Measurements from ENCODE around the gene SHQ1. TPM values are rescaled to one million over a fixed set of nuclear protein-coding genes. Genes with fewer than 3 reads are reported as not detected.

Gene SHQ1
- total and polyA plus RNA-seq, 2 donors (not counting 3 experiments of a cell fraction or from before 2014, with no cell fraction given): 7.3 to 20.6 TPM

DNA sequence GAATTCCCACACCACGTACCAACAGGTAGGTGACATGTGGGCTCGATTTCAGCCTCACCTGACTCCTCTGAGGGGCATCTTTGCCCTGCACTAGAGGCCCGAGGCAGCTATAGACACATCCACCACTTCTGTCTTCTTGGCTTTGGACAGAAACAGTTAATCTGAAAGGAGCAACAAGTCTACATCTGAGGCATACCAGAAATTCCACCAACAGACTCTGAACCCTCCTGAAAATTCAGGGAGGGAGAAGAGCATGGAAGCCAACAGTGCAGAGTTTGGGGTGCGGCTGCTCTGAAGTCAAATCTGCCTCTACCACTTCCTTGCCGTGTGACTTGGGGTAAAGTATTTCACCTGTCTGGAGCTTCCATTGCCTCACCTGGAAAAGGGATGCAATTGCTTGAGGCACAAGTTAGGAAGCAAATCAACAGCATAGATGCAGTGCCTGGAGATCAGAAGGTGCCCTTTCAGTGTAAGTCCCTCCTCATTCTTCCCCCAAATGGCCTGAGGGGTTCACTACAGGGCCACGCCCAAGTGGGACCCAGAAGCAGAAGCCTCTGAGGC is 119.8 kb downstream of the SHQ1 start:
- Histone ChIP-seq H3K79me2 (ENCODE audit: control insufficient read depth, insufficient read depth, low read length) (no peaks in the 10 kb centered on the region), H3K4me3 (replicated peaks in 1 of 3; ENCODE audit: insufficient read depth in 1 of 3, low read depth in 1 of 3, low read length in 3 of 3) (no peak overlapping the region), H3K9me1 (replicated peaks; ENCODE audit: control insufficient read depth, extremely low read depth, insufficient read depth, low read length) (no peaks in the 10 kb centered on the region), H3K4me2 (ENCODE audit: insufficient read depth, low read length) (no peak overlapping the region), H4K20me1 (replicated peaks; ENCODE audit: control insufficient read depth, extremely low read depth, insufficient read depth, low read length) (no peaks in the 10 kb centered on the region), H3K9me3 (replicated peaks; ENCODE audit: control insufficient read depth, insufficient read depth, low read length) (no peaks in the 10 kb centered on the region), H3K4me1 (ENCODE audit: control insufficient read depth, extremely low read depth, insufficient read depth, low read length) (peaks cover 8% of the 10 kb centered on the region), H2AFZ (ENCODE audit: low read depth, low read length) (no peak overlapping the region), H3K27ac (ENCODE audit: insufficient read depth, low read depth, low read length) (no peak overlapping the region), H3K9ac (replicated peaks; ENCODE audit: extremely low read depth, insufficient read depth, low read length) (no peak overlapping the region), H3K27me3 (ENCODE audit: control insufficient read depth in 2 of 2, insufficient read depth in 2 of 2, low read length in 2 of 2) (no peaks in the 10 kb centered on the region), H3K36me3 (ENCODE audit: control insufficient read depth in 2 of 2, extremely low read depth in 1 of 2, insufficient read depth in 2 of 2, low read length in 2 of 2) (no peaks in the 10 kb centered on the region)
- intact Hi-C loops (cut with micrococcal nuclease) (no loop called here), dilution Hi-C loops (cut with MboI; ENCODE audit: extremely low pct_ligation_motif_present, low sequenced_read_pairs) (no loop called here)
- DNase-seq (ENCODE audit: low read depth, low spot score) (no peak), FAIRE-seq (no peak)
- TF ChIP-seq MYC (IDR thresholded peaks at IDR 0.05; ENCODE audit: low read depth, low read length) (no peak), JUN (IDR thresholded peaks at IDR 0.05; ENCODE audit: borderline replicate concordance, insufficient read depth, insufficient read length, low read depth) (no peak), EZH2 (IDR thresholded peaks at IDR 0.05; ENCODE audit: borderline replicate concordance, low read depth, low read length, severe bottlenecking) (no peak), POLR2A (IDR thresholded peaks at IDR 0.05; ENCODE audit: low read depth, low read length) (no peak), FOS (IDR thresholded peaks at IDR 0.05; ENCODE audit: borderline replicate concordance, insufficient read depth, low read length) (no peak), POLR2AphosphoS5 (IDR thresholded peaks at IDR 0.05; ENCODE audit: insufficient read depth, low read depth, low read length) (no peak), GATA2 (IDR thresholded peaks at IDR 0.05; ENCODE audit: insufficient read depth, insufficient read length, low read depth, low read length) (no peak)
- TF ChIP-seq, protein P1, sequence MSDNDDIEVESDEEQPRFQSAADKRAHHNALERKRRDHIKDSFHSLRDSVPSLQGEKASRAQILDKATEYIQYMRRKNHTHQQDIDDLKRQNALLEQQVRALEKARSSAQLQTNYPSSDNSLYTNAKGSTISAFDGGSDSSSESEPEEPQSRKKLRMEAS (IDR thresholded peaks at IDR 0.05; ENCODE audit: insufficient read depth, insufficient read length): no peak
- TF ChIP-seq, protein P2, sequence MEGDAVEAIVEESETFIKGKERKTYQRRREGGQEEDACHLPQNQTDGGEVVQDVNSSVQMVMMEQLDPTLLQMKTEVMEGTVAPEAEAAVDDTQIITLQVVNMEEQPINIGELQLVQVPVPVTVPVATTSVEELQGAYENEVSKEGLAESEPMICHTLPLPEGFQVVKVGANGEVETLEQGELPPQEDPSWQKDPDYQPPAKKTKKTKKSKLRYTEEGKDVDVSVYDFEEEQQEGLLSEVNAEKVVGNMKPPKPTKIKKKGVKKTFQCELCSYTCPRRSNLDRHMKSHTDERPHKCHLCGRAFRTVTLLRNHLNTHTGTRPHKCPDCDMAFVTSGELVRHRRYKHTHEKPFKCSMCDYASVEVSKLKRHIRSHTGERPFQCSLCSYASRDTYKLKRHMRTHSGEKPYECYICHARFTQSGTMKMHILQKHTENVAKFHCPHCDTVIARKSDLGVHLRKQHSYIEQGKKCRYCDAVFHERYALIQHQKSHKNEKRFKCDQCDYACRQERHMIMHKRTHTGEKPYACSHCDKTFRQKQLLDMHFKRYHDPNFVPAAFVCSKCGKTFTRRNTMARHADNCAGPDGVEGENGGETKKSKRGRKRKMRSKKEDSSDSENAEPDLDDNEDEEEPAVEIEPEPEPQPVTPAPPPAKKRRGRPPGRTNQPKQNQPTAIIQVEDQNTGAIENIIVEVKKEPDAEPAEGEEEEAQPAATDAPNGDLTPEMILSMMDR (IDR thresholded peaks at IDR 0.05; ENCODE audit: extremely low read depth in 1 of 2, insufficient read depth in 1 of 2, low read depth in 1 of 2, low read length in 2 of 2): no peak
- POLR2A ChIA-PET: no interaction called here
- BruUV-seq (replicated peaks): no TSS peak
- CTCF ChIA-PET: no interaction called here

Measured in endothelial cell of umbilical vein (primary cell).